HG02884 (cell line): Measurements from ENCODE around the gene NAA60.
A peak's percentile ranks its signal among the peaks of the same experiment; 100 is the strongest.

Experiments used
- ATAC-seq: cut with Tn5 transposase; IDR thresholded peaks from one replicate; pipeline ENCODE4 v1.9.1; 2021; ENCODE audit warnings: mild to moderate bottlenecking, moderate library complexity; ENCODE audit not compliant: unreplicated experiment

Gene NAA60

DNA sequence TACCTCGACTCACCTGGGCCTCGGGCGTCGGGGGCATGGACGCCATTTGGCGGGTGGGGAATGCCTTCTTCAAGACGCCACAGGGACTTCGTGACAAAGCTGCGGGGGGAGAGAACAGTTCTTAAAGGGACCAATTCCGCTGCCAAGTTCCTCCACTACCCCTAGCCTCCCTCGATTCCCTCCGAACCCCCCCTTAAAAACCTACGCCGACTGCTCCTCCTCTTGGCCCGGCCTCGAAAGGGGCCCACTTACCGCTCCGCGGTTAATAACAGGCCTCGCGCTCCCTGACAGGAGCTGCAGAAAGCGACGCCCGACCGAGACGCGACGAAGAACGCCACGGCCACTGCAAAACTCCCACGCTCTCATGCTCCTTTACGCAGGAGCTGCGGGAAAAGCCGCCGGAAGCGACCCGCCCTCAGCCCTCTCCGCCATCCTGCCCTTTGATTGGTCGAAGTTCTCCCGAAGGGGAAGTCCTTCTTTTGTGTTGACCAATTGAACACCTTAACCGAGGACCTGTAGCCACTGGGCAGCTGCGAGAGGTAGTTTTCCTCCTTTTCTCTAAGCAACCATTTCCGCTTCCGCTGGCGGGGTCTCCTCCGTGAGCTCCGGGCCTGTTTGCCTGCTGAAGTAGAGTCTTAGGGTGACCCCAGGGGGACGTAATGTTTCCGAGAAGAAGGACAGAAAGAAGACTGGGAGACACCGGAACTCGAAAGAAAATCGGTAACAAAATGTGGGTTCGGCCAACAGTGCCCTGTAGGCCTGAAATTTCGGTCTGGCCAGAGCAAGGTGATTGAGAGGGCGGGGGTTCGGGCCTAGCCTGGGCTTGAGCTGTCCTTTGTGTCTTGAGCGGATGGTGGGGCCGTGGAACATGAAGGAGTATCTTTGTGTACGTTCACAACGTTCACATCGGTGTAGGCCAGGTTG lies at the start of gene NAA60, which contains the start of gene ZNF597:
Gene NAA60 (plus strand): TSS at position 573 of the 924 bp plus-strand sequence. CDS start 32,548 bp downstream, outside the sequence.
Gene ZNF597 (minus strand): TSS at position 397 of the 924 bp plus-strand sequence. CDS start 351 bp downstream, at position 46.
- ATAC-seq, result peak; percentile 81

DNA sequence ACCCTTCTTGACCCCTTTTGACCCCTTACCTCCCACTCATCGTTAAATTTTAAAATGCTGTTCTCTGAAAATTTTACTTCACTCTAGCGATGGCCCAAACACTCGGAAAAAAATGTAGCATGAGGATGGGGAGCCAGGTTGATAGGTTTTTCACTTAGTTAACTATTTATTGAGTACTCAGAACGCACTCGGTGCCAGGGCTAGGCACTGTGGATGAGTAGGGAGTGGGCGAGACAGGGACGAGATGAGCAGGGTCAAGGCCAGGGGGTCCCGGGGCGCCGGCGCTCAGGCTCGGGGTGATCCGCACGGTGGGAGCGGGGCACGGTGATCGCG lies 43.1 kb upstream of the NAA60 start:
- no peak for ATAC-seq

- ATAC-seq, result peak; percentile 97
Measured at GRCh38 chr16:3400779-3401688, 42.4 kb upstream of the NAA60 start, which contains the start of the genes ZNF174 and ZSCAN32. Gene ZNF174, plus strand, starts transcription at chr16:3401215. Its CDS starts 790 bp downstream, at chr16:3402005. Gene ZSCAN32, minus strand, starts transcription at chr16:3401004. Its CDS starts 3,447 bp downstream, at chr16:3397557.

DNA sequence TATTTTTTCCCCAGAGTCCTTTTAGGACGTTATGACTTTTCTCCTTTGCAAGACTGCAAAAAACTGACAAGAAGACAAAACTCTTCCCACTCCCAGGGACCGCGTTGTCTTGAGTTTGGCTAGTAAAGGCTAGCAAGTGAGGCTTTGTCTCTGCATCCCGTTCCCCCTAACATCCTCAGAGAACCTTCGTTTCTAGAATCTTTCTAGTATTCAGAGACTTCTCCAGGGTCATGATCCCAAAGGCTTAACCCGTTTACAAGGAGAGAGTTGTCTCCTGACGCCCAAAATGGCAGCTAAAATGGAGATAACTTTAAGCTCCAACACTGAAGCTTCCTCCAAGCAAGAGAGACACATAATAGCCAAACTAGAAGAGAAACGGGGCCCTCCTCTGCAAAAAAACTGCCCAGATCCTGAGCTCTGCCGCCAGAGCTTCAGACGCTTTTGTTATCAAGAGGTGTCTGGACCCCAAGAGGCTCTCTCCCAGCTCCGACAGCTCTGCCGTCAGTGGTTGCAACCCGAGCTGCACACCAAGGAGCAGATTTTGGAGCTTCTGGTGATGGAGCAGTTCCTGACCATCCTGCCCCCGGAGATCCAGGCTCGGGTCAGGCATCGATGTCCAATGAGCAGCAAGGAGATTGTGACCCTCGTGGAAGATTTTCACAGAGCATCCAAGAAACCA lies 41.6 kb upstream of the NAA60 start:
- ATAC-seq, result no peak

- ATAC-seq, result no peak
Measured at GRCh38 chr16:3408561-3409197, 34.8 kb upstream of the NAA60 start.

- no peak for ATAC-seq
Measured at GRCh38 chr16:3413730-3414379, 29.6 kb upstream of the NAA60 start.

- ATAC-seq, result no peak
Measured at GRCh38 chr16:3431779-3432219, 11.7 kb upstream of the NAA60 start.

- ATAC-seq, result no peak
Measured at GRCh38 chr16:3434373-3434772, 9.1 kb upstream of the NAA60 start.

DNA sequence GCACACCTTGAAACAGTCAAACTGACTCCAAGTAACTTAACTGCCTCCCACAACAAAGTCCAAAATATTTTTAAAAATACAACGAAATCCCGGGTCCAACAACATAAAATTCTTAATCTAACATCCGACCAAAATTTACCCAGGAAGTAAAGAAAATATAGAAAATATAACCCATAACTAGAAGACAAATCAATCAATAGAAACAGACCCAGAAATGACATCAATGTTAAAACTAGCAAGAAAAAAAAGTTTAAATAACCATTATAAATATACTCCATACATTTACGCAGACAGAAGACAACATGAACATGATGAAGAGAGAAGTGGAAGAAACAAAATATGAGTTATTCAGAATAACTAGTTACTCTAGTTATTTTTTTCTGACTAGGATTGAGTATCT lies 3.8 kb upstream of the NAA60 start:
- ATAC-seq, result no peak

DNA sequence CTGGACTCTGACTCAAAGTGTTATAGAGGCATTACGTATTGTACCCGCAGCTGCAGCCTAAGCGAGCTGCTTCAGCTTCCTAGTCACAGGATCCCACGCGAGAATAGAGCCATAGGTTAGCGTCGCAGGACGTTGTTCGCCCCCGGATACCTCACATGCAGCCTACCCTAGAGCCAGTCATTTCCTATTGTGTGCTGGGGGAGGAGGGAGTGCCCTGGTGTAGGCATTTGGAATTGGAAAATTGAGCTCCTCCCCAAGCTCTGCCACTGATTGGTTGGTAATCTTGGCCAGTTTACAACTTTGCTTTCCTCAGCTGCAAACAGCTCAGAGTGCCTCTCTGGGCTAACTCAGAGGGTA lies 530 bp downstream of the NAA60 start:
- ATAC-seq, result peak; percentile 29

DNA sequence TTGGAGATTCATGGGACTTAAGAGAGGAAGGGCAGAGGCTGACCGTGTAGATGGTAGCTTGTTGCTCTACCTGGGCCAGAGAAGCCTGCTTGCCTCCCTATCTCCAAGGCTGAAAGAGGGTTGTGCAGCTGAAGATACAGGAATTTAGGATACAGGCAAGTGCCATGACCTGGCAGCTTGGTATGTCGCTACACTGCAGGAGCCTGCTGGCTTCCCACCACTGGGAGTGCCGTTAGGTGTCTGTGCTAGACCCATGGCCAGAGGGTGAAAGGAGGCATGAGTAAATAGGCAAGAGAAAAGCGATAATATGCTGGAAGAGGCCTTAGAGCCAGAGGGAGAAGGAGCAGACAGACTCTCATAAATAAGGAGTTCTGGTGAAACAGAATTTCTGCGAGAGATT lies 10.6 kb downstream of the NAA60 start:
- ATAC-seq, result no peak

GRCh38 chr16:3454631-3455147 lies 11.2 kb downstream of the NAA60 start:
- no peak for ATAC-seq

- peak; percentile 85 for ATAC-seq
Measured at GRCh38 chr16:3457434-3458252, 14.2 kb downstream of the NAA60 start.

GRCh38 chr16:3458278-3458851 lies 14.9 kb downstream of the NAA60 start:
- ATAC-seq, result no peak

- ATAC-seq, result no peak
Measured at GRCh38 chr16:3458852-3459361, 15.4 kb downstream of the NAA60 start.

DNA sequence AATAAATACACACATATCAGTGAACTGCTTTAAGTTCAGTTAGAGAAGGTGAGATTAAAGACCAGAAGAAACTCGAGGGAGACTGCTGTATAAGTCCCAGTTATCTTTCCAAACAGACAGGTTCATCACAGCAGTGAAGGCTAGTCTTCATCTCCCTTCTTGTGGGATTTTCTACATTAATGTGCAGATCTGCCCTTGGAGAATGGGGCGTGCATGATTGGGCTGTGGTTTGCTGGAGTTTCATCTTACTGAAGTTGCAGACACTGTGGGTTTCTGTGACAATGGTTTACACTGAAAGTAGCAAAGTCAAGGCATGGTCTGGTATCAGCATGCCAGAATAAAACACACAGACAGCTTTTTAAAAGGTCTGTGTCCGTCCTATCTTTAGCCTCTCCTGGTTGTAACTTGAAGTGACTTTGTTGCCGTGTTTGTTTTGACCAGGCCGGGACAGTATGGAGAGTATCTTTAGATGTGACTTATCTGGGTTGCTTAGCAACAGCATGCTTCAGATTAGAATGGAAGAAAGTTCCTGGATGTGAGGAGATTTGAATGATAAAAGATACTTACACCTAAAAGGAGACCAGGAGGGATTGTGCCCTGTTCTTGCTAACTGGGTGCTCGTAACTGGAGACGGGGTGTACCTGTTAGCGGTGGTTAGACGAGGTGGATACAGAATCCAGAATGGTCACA lies 16.1 kb downstream of the NAA60 start:
- ATAC-seq, result no peak

DNA sequence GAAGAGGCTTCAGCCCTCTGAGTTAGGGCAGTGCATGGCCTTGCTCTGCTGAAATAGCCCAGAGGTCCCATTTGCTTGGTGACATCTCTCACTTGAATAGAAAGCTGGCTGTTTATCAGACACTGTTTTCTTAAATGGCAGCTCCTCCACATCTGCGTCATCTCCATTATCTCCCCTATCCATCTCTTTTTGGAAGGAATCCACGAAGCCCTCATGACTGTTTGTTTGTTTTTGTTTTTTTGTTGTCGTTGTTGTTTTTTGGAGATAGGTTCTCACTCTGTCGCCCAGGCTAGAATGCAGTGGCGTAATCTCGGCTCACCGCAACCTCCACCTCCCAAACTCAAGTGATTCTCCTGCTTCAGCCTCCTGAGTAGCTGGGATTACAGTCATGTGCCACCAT lies 16.6 kb downstream of the NAA60 start:
- no peak for ATAC-seq

DNA sequence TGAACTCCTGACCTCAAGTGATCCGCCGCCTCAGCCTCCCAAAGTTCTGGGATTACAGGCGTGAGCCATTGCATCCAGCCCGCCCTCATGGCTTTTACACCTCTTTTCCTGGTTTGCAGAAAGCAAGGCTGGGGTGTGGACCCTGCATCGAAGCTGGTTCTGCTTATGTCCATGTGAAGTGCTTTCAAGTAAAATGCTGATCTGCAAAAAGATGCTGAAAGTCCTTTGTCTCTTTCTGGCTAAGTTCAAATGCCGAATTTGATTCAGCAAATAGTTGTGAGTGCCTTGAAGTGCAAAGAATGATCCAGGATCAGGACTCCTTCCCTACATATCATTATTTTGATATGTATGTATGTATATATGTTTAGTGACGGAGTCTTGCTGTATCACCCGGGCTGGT lies 17.1 kb downstream of the NAA60 start:
- no peak for ATAC-seq
